H9 (cell line): ENCODE measurements around the gene C1orf52. TPM values are rescaled to one million over a fixed set of nuclear protein-coding genes. Genes with fewer than 3 reads are reported as not detected.
"Not testable (repeated sequence)": the region's sequence is repeated elsewhere in the genome, so short reads cannot be mapped to it uniquely, and the experiment has no call there.

Source experiments
- DNase-seq: peaks from one replicate; pipeline ENCODE4 v3.0.0-alpha.2; 2017
- H2AFZ ChIP-seq: one replicate; pipeline ENCODE4 v1.6.1; 2013; ENCODE audit warnings: mild to moderate bottlenecking, low read length, control low read depth, moderate library complexity
- H2AK5ac ChIP-seq: 2 replicates; pipeline ENCODE4 v1.6.1; 2013; ENCODE audit warnings: low read length, control low read depth, mixed read lengths; ENCODE audit not compliant: insufficient read length
- H2BK120ac ChIP-seq: one replicate; pipeline ENCODE4 v1.6.1; 2013; ENCODE audit warnings: low read depth, mild to moderate bottlenecking, low read length, control low read depth, inconsistent platforms; ENCODE audit not compliant: poor library complexity, severe bottlenecking
- H2BK12ac ChIP-seq: 2 replicates; pipeline ENCODE4 v1.6.1; 2013; ENCODE audit warnings: low read length, control low read depth, mixed read lengths, low read depth; ENCODE audit not compliant: insufficient read length
- H2BK15ac ChIP-seq: 2 replicates; pipeline ENCODE4 v1.6.1; 2013; ENCODE audit warnings: low read depth, low read length, control low read depth
- H2BK20ac ChIP-seq: one replicate; pipeline ENCODE4 v1.6.1; 2013; ENCODE audit warnings: low read depth, mild to moderate bottlenecking, low read length, control low read depth, inconsistent platforms; ENCODE audit not compliant: poor library complexity, severe bottlenecking
- H2BK5ac ChIP-seq: 2 replicates; pipeline ENCODE4 v1.6.1; 2013; ENCODE audit warnings: low read length, control low read depth, mixed read lengths; ENCODE audit not compliant: insufficient read length
- H3K14ac ChIP-seq: 2 replicates; pipeline ENCODE4 v1.6.1; 2013; ENCODE audit warnings: low read length, control low read depth; ENCODE audit not compliant: insufficient read depth
- H3K18ac ChIP-seq: 2 replicates; pipeline ENCODE4 v1.6.1; 2013; ENCODE audit warnings: low read depth, mild to moderate bottlenecking, mixed read lengths, low read length, control low read depth; ENCODE audit not compliant: insufficient read length
- H3K23ac ChIP-seq: 2 replicates; pipeline ENCODE4 v1.6.1; 2013; ENCODE audit warnings: low read length, control low read depth, mixed read lengths, low read depth; ENCODE audit not compliant: insufficient read length
- H3K23me2 ChIP-seq: 2 replicates; pipeline ENCODE4 v1.6.1; 2013; ENCODE audit warnings: low read depth, mild to moderate bottlenecking, mixed read lengths, low read length, control low read depth; ENCODE audit not compliant: insufficient read length, poor library complexity, severe bottlenecking
- H3K27ac ChIP-seq: 2 replicates; pipeline ENCODE4 v1.5.1; 2013; ENCODE audit warnings: low read length, control low read depth, mixed read lengths, low read depth; ENCODE audit not compliant: insufficient read length
- H3K27me3 ChIP-seq: 2 replicates; pipeline ENCODE4 v1.6.1; 2013; ENCODE audit warnings: low read length, control low read depth, inconsistent platforms; ENCODE audit not compliant: insufficient read depth
- H3K4ac ChIP-seq: 2 replicates; pipeline ENCODE4 v1.6.1; 2013; ENCODE audit warnings: low read depth, mild to moderate bottlenecking, control low read depth, inconsistent platforms, low read length, moderate library complexity
- H3K4me1 ChIP-seq: 2 replicates; pipeline ENCODE4 v1.6.1; 2013; ENCODE audit warnings: low read length, control low read depth, inconsistent platforms; ENCODE audit not compliant: insufficient read depth
- H3K4me2 ChIP-seq: 2 replicates; pipeline ENCODE4 v1.6.1; 2013; ENCODE audit warnings: low read length, control low read depth, mixed read lengths; ENCODE audit not compliant: insufficient read length, insufficient read depth
- H3K56ac ChIP-seq: 2 replicates; pipeline ENCODE4 v1.6.1; 2013; ENCODE audit warnings: low read depth, mild to moderate bottlenecking, mixed read lengths, low read length, control low read depth; ENCODE audit not compliant: insufficient read length
- H3K79me1 ChIP-seq: 2 replicates; pipeline ENCODE4 v1.6.1; 2013; ENCODE audit warnings: low read depth, mild to moderate bottlenecking, moderate library complexity, low read length, control low read depth, inconsistent platforms; ENCODE audit not compliant: insufficient read depth, poor library complexity, severe bottlenecking
- H3K79me2 ChIP-seq: 2 replicates; pipeline ENCODE4 v1.6.1; 2013; ENCODE audit warnings: low read length, control low read depth, inconsistent platforms; ENCODE audit not compliant: insufficient read depth
- H3K9ac ChIP-seq: 2 replicates; pipeline ENCODE4 v1.6.1; 2013; ENCODE audit warnings: low read length, control low read depth, mixed read lengths; ENCODE audit not compliant: insufficient read length; ENCODE audit errors: extremely low read depth
- H3K9me3 ChIP-seq: one replicate; pipeline ENCODE4 v1.6.1; 2013; ENCODE audit warnings: low read depth, low read length, inconsistent platforms; ENCODE audit not compliant: control insufficient read depth
- H3T11ph ChIP-seq: one replicate; pipeline ENCODE4 v1.6.1; 2013; ENCODE audit warnings: mild to moderate bottlenecking, low read length, control low read depth, inconsistent platforms
- H4K20me1 ChIP-seq: one replicate; pipeline ENCODE4 v1.6.1; 2013; ENCODE audit not compliant: control insufficient read depth, insufficient read length, insufficient read depth
- H4K5ac ChIP-seq: 2 replicates; pipeline ENCODE4 v1.6.1; 2013; ENCODE audit warnings: low read depth, mild to moderate bottlenecking, mixed read lengths, low read length, control low read depth; ENCODE audit not compliant: insufficient read length
- H4K8ac ChIP-seq: replicated peaks from 2 replicates; pipeline ENCODE4 v1.6.1; 2013; ENCODE audit warnings: low read length, control low read depth, mixed read lengths, low read depth; ENCODE audit not compliant: insufficient read length
- H4K91ac ChIP-seq: 2 replicates; pipeline ENCODE4 v1.6.1; 2013; ENCODE audit warnings: low read depth, mild to moderate bottlenecking, moderate library complexity, mixed read lengths, low read length, control low read depth; ENCODE audit not compliant: insufficient read length
- H3K27ac Mint-ChIP-seq, 3 experiments: 2 replicates in 2 of 3; 3 replicates in 1 of 3; pipeline ENCODE4 v1.8.0; 2020 to 2021; ENCODE audit warnings: mixed read lengths in 3 of 3, mild to moderate bottlenecking in 1 of 3, moderate library complexity in 1 of 3
- H3K27me3 Mint-ChIP-seq: 2 replicates; pipeline ENCODE4 v1.8.0; 2021; ENCODE audit warnings: low read depth, mild to moderate bottlenecking, moderate library complexity, mixed read lengths
- H3K36me3 Mint-ChIP-seq, 3 experiments: 2 replicates in 2 of 3; 3 replicates in 1 of 3; pipeline ENCODE4 v1.8.0; 2020 to 2021; ENCODE audit warnings: low read depth in 3 of 3, mixed read lengths in 3 of 3; ENCODE audit not compliant: insufficient read depth in 1 of 3
- H3K4me1 Mint-ChIP-seq, 2 experiments: 2 replicates each; pipeline ENCODE4 v1.8.0; 2020; ENCODE audit warnings: mixed read lengths in 2 of 2
- H3K4me3 Mint-ChIP-seq, 2 experiments: 2 replicates in 1 of 2; 3 replicates in 1 of 2; pipeline ENCODE4 v1.8.0; 2020 to 2021; ENCODE audit warnings: mild to moderate bottlenecking in 2 of 2, mixed read lengths in 2 of 2, moderate library complexity in 1 of 2
- H3K9me3 Mint-ChIP-seq, 2 experiments: 2 replicates in 1 of 2; 3 replicates in 1 of 2; pipeline ENCODE4 v1.8.0; 2020; ENCODE audit warnings: mild to moderate bottlenecking in 2 of 2, mixed read lengths in 2 of 2, moderate library complexity in 1 of 2
- CTCF ChIP-seq: fragments of 200-600 bp; sonication (generic); conservative IDR thresholded peaks from 3 replicates; pipeline ENCODE4 v1.8.0; 2021; ENCODE audit warnings: antibody characterized with exemption, mild to moderate bottlenecking
- WGBS: extraction: QIAGEN DNeasy Blood & Tissue Kit; methylation state at CpG from one replicate; pipeline ENCODE4 v1.1.7; 2013; ENCODE audit warnings: missing lambda C conversion rate, low lambda C conversion rate, mixed read lengths; ENCODE audit not compliant: insufficient read length; ENCODE audit errors: extremely low coverage; 5-methylcytosine and 5-hydroxymethylcytosine counted together
- total RNA-seq: library from RNA; stranded (reverse); gene quantifications from 2 replicates; pipeline ENCODE4 v1.2.1, GENCODE V29; 2021

The C1orf52 gene
- total RNA-seq, 1 experiment from 2014 or later: 45.1 TPM

DNA sequence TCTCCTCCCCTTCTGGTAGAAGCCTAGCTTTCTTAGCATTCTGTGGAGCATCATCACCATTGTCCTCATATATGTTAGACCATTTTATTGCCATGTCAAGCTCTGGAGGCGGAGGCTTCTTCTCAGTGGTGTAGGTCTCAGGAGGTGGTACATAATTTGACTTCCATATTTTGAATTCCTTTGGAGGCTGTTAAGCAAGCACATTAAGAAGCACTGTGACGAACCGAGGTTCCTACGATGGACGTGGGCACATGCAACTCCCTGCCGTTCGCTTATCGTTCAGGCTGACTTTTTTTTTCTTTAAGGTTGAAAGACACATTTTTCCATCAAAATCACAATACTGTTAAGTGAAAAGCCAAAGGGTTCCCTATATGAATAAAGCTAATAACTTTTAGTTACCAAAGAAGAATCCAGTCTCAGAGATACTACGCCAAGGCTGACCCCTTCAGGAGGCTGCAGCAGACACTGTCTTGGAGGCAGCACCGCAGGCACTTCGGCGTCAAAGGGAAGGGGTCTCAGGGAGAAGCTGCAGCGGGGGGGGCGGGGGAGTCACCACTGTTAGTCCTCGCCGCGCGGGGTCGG lies 835 bp downstream of the C1orf52 start:
- peaks cover 19% of the 10 kb centered on the region for H3K9me3 ChIP-seq
- no peak overlapping the region for H2BK20ac ChIP-seq
- no peak overlapping the region for H4K8ac ChIP-seq
- Mint-ChIP-seq H3K4me1 (peaks cover 17 to 22% of the 10 kb centered on the region in 2 experiments), H3K4me3 (peak overlapping the region; percentile 97), H3K27me3 (no peaks in the 10 kb centered on the region; the same call in none of the 2 replicates), H3K36me3 (peaks cover 42 to 73% (median 71%) of the 10 kb centered on the region in 3 experiments), H3K9me3 (peaks cover 22 to 24% of the 10 kb centered on the region in 2 experiments), H3K27ac (peak overlapping the region in 2 of 3 experiments; percentile 72 to 99; a peak in 4 of 7 replicates)
- no peak overlapping the region for H4K5ac ChIP-seq
- H2BK5ac ChIP-seq: no peak overlapping the region
- no peak overlapping the region for H3K4ac ChIP-seq
- H2BK12ac ChIP-seq: no peak overlapping the region
- H4K20me1 ChIP-seq: no peaks in the 10 kb centered on the region
- peak; percentile 23; the same call in 1 of the 3 replicates for TF ChIP-seq CTCF
- H3K79me2 ChIP-seq: peaks cover 4% of the 10 kb centered on the region; the same call in 1 of the 2 replicates
- H2BK120ac ChIP-seq: no peak overlapping the region
- H3K14ac ChIP-seq: no peak overlapping the region
- H3K79me1 ChIP-seq: no peaks in the 10 kb centered on the region
- H3K18ac ChIP-seq: no peak overlapping the region
- H3K56ac ChIP-seq: no peak overlapping the region
- no peak overlapping the region for H2AFZ ChIP-seq
- no peak overlapping the region for H2BK15ac ChIP-seq
- no peak for DNase-seq
- WGBS: no CpG with 5 or more reads among the region's 19 CpGs
- no peak overlapping the region for H3K27ac ChIP-seq
- no peaks in the 10 kb centered on the region for H3K27me3 ChIP-seq
- H3K9ac ChIP-seq: peak overlapping the region; percentile 25
- no peak overlapping the region for H3K23ac ChIP-seq
- H3T11ph ChIP-seq: no peak overlapping the region
- no peaks in the 10 kb centered on the region for H3K4me1 ChIP-seq
- peaks cover 2% of the 10 kb centered on the region for H3K23me2 ChIP-seq
- no peak overlapping the region for H2AK5ac ChIP-seq
- H4K91ac ChIP-seq: no peak overlapping the region
- H3K4me2 ChIP-seq: peak overlapping the region; percentile 96

DNA sequence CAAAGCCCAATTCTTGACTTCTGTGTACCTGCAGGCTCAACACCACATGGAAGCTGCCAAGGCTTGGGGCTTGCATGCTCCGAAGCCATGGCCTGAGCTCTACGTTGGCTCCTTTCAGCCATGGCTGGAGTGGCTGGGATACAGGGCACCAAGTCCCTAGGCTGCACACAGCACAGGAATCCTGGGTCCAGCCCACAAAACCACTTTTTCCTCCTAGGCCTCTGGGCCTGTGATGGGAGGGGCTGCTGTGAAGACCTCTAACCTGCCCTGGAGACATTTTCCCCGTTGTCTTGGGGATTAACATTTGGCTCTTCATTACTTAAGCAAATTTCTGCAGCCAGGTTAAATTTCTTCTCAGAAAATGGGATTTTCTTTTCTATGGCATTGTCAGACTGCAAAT lies 10.4 kb downstream of the C1orf52 start:
- H2AK5ac ChIP-seq, H3K27me3 ChIP-seq, H2AFZ ChIP-seq, H2BK5ac ChIP-seq, H3K14ac ChIP-seq, H2BK15ac ChIP-seq, H2BK12ac ChIP-seq, H4K91ac ChIP-seq, H3K56ac ChIP-seq, H3K23ac ChIP-seq, H3K23me2 ChIP-seq, H3K9ac ChIP-seq, H3K4me1 ChIP-seq, H3K79me1 ChIP-seq, H3K27ac ChIP-seq, H3T11ph ChIP-seq, H3K27ac Mint-ChIP-seq, H4K5ac ChIP-seq, H2BK20ac ChIP-seq, H3K4me3 Mint-ChIP-seq, H3K9me3 ChIP-seq, DNase-seq, H4K20me1 ChIP-seq, H3K4ac ChIP-seq, H3K4me2 ChIP-seq, H2BK120ac ChIP-seq, H3K18ac ChIP-seq, H4K8ac ChIP-seq, H3K27me3 Mint-ChIP-seq, H3K4me1 Mint-ChIP-seq, H3K79me2 ChIP-seq: not testable (repeated sequence)
- Mint-ChIP-seq H3K9me3 (peaks cover 17 to 21% of the 10 kb centered on the region in 2 experiments), H3K36me3 (peaks cover 42 to 50% (median 49%) of the 10 kb centered on the region in 3 experiments)
- WGBS: no CpG with 5 or more reads among the region's 3 CpGs
